Stimulated activated naive CD8-positive, alpha-beta T cell treated with anti-CD3 and anti-CD28 coated beads, Interleukin-15, amount 100 ng/mL, for 72 hours (primary cell): ENCODE data around the gene RNF39.
"Not testable (repeated sequence)": the region's sequence is repeated elsewhere in the genome, so short reads cannot be mapped to it uniquely, and the experiment has no call there.

Experiments
- ATAC-seq: fragments of 150-1000 bp; cut with Tn5 transposase; 2 replicates; pipeline ENCODE4 v1.10.0; 2021; ENCODE audit warnings: mild to moderate bottlenecking, moderate library complexity
- DNase-seq, 2 donors: peaks; one replicate each; pipeline ENCODE4 v3.0.0; 2021 to 2022
- H3K27ac Mint-ChIP-seq, 2 donors: one replicate each; pipeline ENCODE4 v1.8.0; 2022; ENCODE audit warnings: mild to moderate bottlenecking in 2 of 2, mixed read lengths in 2 of 2, moderate library complexity in 2 of 2
- H3K27me3 Mint-ChIP-seq: one replicate; pipeline ENCODE4 v1.8.0; 2022; ENCODE audit warnings: mixed read lengths
- H3K4me1 Mint-ChIP-seq: one replicate; pipeline ENCODE4 v1.8.0; 2022; ENCODE audit warnings: mild to moderate bottlenecking, mixed read lengths
- H3K4me3 Mint-ChIP-seq, 2 donors: one replicate each; pipeline ENCODE4 v1.8.0; 2022; ENCODE audit warnings: mild to moderate bottlenecking in 2 of 2, mixed read lengths in 2 of 2, moderate library complexity in 1 of 2
- H3K9me3 Mint-ChIP-seq, 2 donors: one replicate each; pipeline ENCODE4 v1.8.0; 2022; ENCODE audit warnings: mixed read lengths in 2 of 2

Gene RNF39

DNA sequence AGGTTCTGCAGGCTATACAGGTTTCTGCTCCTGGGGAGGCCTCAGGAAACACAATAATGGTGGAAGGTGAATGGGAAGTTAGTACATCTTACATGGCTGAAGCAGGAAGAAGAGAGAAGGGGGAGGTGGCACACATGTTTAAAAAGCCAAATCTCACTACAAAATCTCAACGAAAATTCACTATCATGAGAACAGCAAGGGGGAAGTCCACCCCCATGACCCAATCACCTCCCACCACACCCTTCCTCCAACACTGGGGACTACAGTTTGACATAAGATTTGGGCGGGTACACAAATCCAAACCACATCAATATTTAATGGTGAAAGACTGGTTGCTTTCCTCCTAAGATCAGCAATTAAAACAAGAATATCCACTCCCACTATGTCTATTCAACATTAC, 28.3 kb downstream of the RNF39 start:
- no peak for DNase-seq
- no peaks in the 10 kb centered on the region for H3K9me3 Mint-ChIP-seq
- H3K27me3 Mint-ChIP-seq, result no peaks in the 10 kb centered on the region
- no peak for ATAC-seq
- H3K27ac Mint-ChIP-seq, result no peak overlapping the region
- peaks cover 34% of the 10 kb centered on the region for H3K4me1 Mint-ChIP-seq
- no peak overlapping the region for H3K4me3 Mint-ChIP-seq

GRCh38 chr6:30044630-30045029, 30.9 kb downstream of the RNF39 start:
- peaks cover 37% of the 10 kb centered on the region for H3K4me1 Mint-ChIP-seq
- H3K9me3 Mint-ChIP-seq, result no peaks in the 10 kb centered on the region
- no peak overlapping the region for H3K4me3 Mint-ChIP-seq
- ATAC-seq (no peak), DNase-seq (no peak)
- H3K27me3 Mint-ChIP-seq, result no peaks in the 10 kb centered on the region
- no peak overlapping the region for H3K27ac Mint-ChIP-seq

DNA sequence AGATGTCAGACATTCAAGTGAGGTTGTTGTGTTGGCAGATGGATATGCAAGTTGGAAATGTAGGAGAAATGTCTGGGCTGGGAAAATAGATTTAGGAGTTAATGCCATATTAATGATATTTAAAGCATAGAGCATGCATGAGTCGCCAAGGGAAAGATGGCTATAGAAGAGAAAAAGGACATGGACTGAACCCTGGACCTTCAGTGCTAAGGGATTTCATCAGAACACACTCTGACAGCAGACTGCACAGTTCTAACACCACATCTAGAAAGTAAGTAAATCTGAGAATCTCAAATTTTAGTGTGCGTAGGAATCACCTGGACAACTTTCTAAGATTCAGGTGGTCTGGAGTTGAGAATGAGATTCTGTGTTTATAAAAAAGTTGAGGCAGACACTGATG, 31.8 kb downstream of the RNF39 start:
- Mint-ChIP-seq H3K4me3 (no peak overlapping the region), H3K4me1 (peaks cover 37% of the 10 kb centered on the region), H3K9me3 (no peaks in the 10 kb centered on the region), H3K27ac (no peak overlapping the region), H3K27me3 (no peaks in the 10 kb centered on the region)
- ATAC-seq (no peak), DNase-seq (no peak)

DNA sequence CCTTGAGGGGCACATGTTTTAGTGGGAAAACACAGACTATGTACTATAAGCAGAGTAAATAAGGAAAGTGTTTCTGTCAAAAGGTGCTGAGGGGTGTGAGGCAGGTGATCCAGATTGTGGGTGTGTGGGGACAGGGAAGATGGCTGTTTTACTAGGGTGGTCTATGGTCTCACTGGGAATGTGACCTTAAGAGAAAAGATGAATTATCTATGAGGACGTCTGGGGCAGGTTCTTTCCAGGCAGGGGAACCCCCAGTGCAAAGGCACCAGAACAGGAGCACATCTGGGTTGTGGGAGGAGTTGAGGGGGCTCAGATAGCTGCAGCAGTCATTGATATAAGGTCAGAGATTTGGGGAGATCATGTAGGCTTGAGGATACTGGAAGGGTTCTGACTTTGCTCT, 32.7 kb downstream of the RNF39 start:
- no peak for DNase-seq
- Mint-ChIP-seq H3K4me3 (peak overlapping the region; percentile 16 to 49), H3K4me1 (peaks cover 37% of the 10 kb centered on the region), H3K27ac (peak overlapping the region in 1 of 2 donors; percentile 72), H3K9me3 (no peaks in the 10 kb centered on the region), H3K27me3 (no peaks in the 10 kb centered on the region)
- ATAC-seq, result peak; percentile 54

- no peak for DNase-seq
- Mint-ChIP-seq H3K4me3 (peak overlapping the region; percentile 16 to 49), H3K27ac (peak overlapping the region in 1 of 2 donors; percentile 37), H3K9me3 (no peaks in the 10 kb centered on the region), H3K27me3 (no peaks in the 10 kb centered on the region), H3K4me1 (peaks cover 37% of the 10 kb centered on the region)
- peak; percentile 85 for ATAC-seq
Measured at GRCh38 chr6:30042476-30042875, 33.1 kb downstream of the RNF39 start.

DNA sequence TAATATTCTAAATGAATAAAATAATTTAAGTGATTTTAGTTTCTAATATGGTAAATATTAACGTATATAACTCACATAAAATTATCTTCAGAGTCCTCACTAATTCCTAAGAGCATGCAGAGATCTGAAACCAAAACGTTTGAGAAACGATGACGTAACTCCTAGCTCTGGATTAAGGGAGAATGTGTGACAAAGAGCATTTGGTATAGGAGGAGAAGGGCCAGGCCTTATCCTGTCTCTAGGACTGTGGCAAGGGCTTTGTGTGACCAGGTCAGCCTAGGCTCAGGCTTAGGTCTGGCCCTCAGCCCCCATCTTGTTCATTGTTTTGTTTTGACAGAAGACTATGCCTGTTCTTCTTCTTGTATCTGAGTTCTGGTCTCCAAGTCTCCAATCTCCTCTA, 33.7 kb downstream of the RNF39 start:
- Mint-ChIP-seq H3K9me3 (no peaks in the 10 kb centered on the region), H3K4me3 (no peak overlapping the region), H3K27me3 (no peaks in the 10 kb centered on the region)

GRCh38 chr6:30041221-30041620, 34.3 kb downstream of the RNF39 start:
- Mint-ChIP-seq H3K9me3 (no peaks in the 10 kb centered on the region), H3K4me3 (no peak overlapping the region), H3K27me3 (no peaks in the 10 kb centered on the region), H3K27ac (no peak overlapping the region), H3K4me1 (peaks cover 31% of the 10 kb centered on the region)
- DNase-seq (no peak), ATAC-seq (no peak)

More for the DNA sequence above, 33.7 kb downstream of the RNF39 start:
- peaks cover 31% of the 10 kb centered on the region for H3K4me1 Mint-ChIP-seq
- no peak overlapping the region for H3K27ac Mint-ChIP-seq
- no peak for DNase-seq
- ATAC-seq, result no peak

DNA sequence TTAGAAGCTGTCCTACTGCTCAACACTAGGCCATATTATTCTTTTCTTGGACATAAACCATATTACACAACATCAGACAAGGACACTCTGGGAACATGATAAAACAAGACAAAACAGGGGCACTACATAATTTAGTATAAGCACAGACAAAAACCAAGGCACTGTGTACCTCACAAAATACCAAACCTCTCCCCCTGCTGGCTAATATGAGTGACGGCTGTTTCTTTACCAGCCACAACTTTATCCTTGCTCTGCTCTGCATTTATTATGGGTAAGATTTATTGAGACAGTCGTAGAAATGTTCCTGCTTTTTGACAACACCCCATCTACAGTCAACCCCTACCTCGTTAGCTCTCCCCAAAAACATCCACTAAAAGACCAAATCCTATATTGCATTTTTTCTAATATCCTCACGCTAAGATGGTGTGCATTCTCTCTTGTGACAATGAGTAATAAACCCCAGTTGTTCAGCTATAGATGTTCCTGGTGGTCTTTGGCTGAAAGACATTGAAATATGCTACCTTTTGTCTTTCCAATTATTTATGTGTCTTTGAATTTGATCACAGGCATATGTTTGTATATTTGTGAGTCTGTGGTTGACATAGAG, 38.3 kb downstream of the RNF39 start:
- ATAC-seq (no peak), DNase-seq (no peak)
- no peaks in the 10 kb centered on the region for H3K9me3 Mint-ChIP-seq
- H3K4me3 Mint-ChIP-seq, result no peak overlapping the region
- H3K27ac Mint-ChIP-seq, result no peak overlapping the region
- no peaks in the 10 kb centered on the region for H3K27me3 Mint-ChIP-seq
- peaks cover 3% of the 10 kb centered on the region for H3K4me1 Mint-ChIP-seq

- H3K4me3 Mint-ChIP-seq, result no peak overlapping the region
- no peak for DNase-seq
- no peak overlapping the region for H3K27ac Mint-ChIP-seq
- no peaks in the 10 kb centered on the region for H3K27me3 Mint-ChIP-seq
- no peaks in the 10 kb centered on the region for H3K9me3 Mint-ChIP-seq
- H3K4me1 Mint-ChIP-seq, result no peaks in the 10 kb centered on the region
- no peak for ATAC-seq
Measured at GRCh38 chr6:30035784-30036183, 39.8 kb downstream of the RNF39 start.

DNA sequence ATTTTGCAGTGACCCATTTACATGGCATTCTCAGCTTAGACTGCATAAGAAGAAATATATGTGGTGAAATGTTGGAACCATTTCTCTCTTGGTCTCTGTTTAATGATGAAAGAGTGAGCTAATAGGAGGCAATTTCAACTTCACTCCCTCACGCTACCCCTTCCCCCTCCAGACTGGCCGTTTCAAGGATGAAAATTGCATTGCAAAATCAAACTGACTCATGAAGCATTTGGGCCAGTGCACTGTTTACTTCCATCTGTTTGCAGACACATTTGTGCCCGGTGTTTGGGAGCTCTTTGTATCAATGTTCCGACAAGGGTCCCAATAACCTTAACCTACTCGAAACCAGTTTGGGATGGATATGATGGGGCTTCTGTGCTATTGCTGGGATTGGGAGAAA, 42.1 kb downstream of the RNF39 start:
- H3K27me3 Mint-ChIP-seq, H3K27ac Mint-ChIP-seq: not testable (repeated sequence)

DNA sequence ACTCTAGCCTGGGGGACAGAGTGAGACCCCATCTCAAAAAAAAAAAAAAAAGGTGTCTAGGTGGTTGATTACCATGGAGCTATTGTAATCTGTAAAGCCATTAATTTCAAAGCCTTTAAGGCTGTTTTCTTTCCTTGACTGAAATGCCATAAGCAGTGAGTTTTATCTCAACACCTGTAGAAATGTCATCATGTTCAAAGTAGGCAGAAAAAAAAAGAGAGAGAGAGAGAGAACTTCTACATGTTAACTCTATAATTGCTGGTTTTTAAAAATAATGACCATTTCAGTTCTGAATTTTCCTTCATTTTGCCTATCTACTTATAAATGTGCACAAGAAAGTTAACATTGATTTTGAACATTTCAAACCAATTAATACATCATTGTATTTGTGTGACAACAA, 44.2 kb downstream of the RNF39 start:
- no peaks in the 10 kb centered on the region for H3K4me1 Mint-ChIP-seq
- H3K9me3 Mint-ChIP-seq, result no peaks in the 10 kb centered on the region
- DNase-seq (no peak), ATAC-seq (no peak)
- no peak overlapping the region for H3K4me3 Mint-ChIP-seq
- no peaks in the 10 kb centered on the region for H3K27me3 Mint-ChIP-seq
- no peak overlapping the region for H3K27ac Mint-ChIP-seq

More for the DNA sequence above, 42.1 kb downstream of the RNF39 start:
- ATAC-seq, H3K4me1 Mint-ChIP-seq, H3K9me3 Mint-ChIP-seq, H3K4me3 Mint-ChIP-seq, DNase-seq: not testable (repeated sequence)

GRCh38 chr6:30029588-30029987, 46.0 kb downstream of the RNF39 start:
- ATAC-seq (no peak), DNase-seq (no peak)
- Mint-ChIP-seq H3K4me3 (no peak overlapping the region), H3K27me3 (no peaks in the 10 kb centered on the region), H3K4me1 (no peaks in the 10 kb centered on the region), H3K27ac (no peak overlapping the region), H3K9me3 (no peaks in the 10 kb centered on the region)

GRCh38 chr6:30025186-30025585, 50.4 kb downstream of the RNF39 start:
- H3K27ac Mint-ChIP-seq, result no peak overlapping the region
- H3K4me3 Mint-ChIP-seq, result no peak overlapping the region
- DNase-seq, result no peak
- ATAC-seq, result no peak
- H3K9me3 Mint-ChIP-seq, result no peaks in the 10 kb centered on the region
- H3K4me1 Mint-ChIP-seq, result no peaks in the 10 kb centered on the region
- no peaks in the 10 kb centered on the region for H3K27me3 Mint-ChIP-seq

DNA sequence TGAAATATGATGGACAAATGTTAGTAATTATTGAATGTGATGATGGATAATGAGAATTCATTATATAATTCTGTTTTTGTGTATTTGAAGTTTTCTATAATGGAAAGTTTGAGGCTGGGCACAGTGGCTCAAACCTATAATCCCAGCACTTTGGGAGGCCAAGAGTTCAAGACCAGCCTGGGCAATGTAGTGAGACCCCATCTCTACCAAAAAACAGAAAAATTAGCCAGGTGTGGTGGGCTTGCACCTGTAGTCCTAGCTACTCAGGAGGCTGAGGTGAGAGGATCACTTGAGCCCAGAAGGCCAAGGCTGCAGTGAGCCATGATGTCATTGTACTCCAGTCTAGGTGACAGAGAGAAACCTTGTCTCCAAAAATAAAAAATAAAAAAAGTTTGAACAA, 52.9 kb downstream of the RNF39 start:
- not testable (repeated sequence) for H3K27me3 Mint-ChIP-seq, H3K4me1 Mint-ChIP-seq, DNase-seq, H3K9me3 Mint-ChIP-seq, H3K4me3 Mint-ChIP-seq, ATAC-seq, H3K27ac Mint-ChIP-seq

- H3K9me3 Mint-ChIP-seq, result no peaks in the 10 kb centered on the region
- no peaks in the 10 kb centered on the region for H3K4me1 Mint-ChIP-seq
- no peaks in the 10 kb centered on the region for H3K27me3 Mint-ChIP-seq
- H3K4me3 Mint-ChIP-seq, result no peak overlapping the region
- DNase-seq (no peak), ATAC-seq (no peak)
- H3K27ac Mint-ChIP-seq, result no peak overlapping the region
Measured at GRCh38 chr6:30022189-30022588, 53.4 kb downstream of the RNF39 start.

DNA sequence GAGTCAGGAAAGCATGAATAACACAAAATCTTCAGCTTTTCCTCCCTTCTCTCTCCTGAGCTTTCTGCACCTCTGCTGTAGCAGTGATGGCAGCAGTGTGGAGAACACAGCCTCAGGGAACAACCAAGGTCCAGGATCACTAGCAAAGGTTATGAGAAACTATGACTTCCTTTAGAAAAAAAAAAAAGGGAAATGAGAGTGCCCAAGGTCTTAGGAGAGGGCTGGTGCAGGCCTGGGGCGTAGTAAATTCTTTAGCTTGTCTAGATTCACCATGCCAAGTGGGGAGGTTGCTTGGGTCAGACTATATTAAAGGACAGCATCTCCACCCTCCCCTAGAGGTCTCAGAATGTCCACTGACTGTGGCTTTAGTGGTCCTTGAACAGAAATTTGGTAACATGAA, 54.9 kb downstream of the RNF39 start:
- H3K27ac Mint-ChIP-seq, result no peak overlapping the region
- H3K27me3 Mint-ChIP-seq, result no peaks in the 10 kb centered on the region

More for the DNA sequence above, 54.9 kb downstream of the RNF39 start:
- DNase-seq (no peak), ATAC-seq (no peak)
- Mint-ChIP-seq H3K9me3 (no peaks in the 10 kb centered on the region), H3K4me3 (no peak overlapping the region), H3K4me1 (no peaks in the 10 kb centered on the region)
